SH-SY5Y (cell line): Measurements from ENCODE around the gene SDSL.

Experiments
- GATA2 ChIP-seq: IDR thresholded peaks from 2 replicates; pipeline ENCODE4 v1.6.1; 2011; ENCODE audit warnings: mild to moderate bottlenecking, low read depth, low read length
- GATA3 ChIP-seq: IDR thresholded peaks from 2 replicates; pipeline ENCODE4 v1.6.1; 2011; ENCODE audit warnings: low read depth, mild to moderate bottlenecking, low read length, moderate library complexity

- no peak for TF ChIP-seq GATA3
- TF ChIP-seq GATA2 = no peak
Measured at GRCh38 chr12:113453330-113453729, 31.1 kb downstream of the SDSL start.
